Vagina (tissue), 2 donors: ENCODE results near the gene BDH1. TPM values are rescaled to one million over a fixed set of nuclear protein-coding genes. Genes with fewer than 3 reads are reported as not detected.

Experiments
- DNase-seq, 2 donors: peaks; one replicate each; pipeline ENCODE4 v3.0.0-alpha.2; 2017; ENCODE audit errors: extremely low spot score in 2 of 2
- H3K27ac ChIP-seq: fragments of 200-600 bp; sonication (generic); one replicate; pipeline ENCODE4 v1.5.1; 2019
- H3K27me3 ChIP-seq: fragments of 200-600 bp; sonication (generic); one replicate; pipeline ENCODE4 v1.5.1; 2019
- H3K36me3 ChIP-seq, 2 donors: fragments of 200-600 bp; sonication (generic); one replicate each; pipeline ENCODE4 v1.5.1; 2017 to 2019
- H3K4me1 ChIP-seq: fragments of 200-600 bp; sonication (generic); one replicate; pipeline ENCODE4 v1.5.1; 2019
- H3K4me3 ChIP-seq, 2 donors: fragments of 200-600 bp; sonication (generic); 1 replicate in 1 of 2; 2 replicates in 1 of 2; pipeline ENCODE4 v1.5.1; 2016 to 2019
- H3K9me3 ChIP-seq: fragments of 200-600 bp; sonication (generic); one replicate; pipeline ENCODE4 v1.5.1; 2019
- CTCF ChIP-seq, 3 experiments: fragments of 450-650 bp in 2 of 3; fragments of 200-600 bp in 1 of 3; sonication (generic) in 1 of 3; IDR thresholded peaks; one replicate each; pipeline ENCODE4 v1.5.1; 2017 to 2019; ENCODE audit warnings: antibody characterized with exemption in 3 of 3, mild to moderate bottlenecking in 2 of 3, moderate library complexity in 2 of 3
- POLR2A ChIP-seq, 2 donors: fragments of 450-650 bp; IDR thresholded peaks; one replicate each; pipeline ENCODE4 v1.6.1; 2017; ENCODE audit warnings: antibody characterized with exemption in 2 of 2, mild to moderate bottlenecking in 2 of 2, moderate library complexity in 2 of 2
- POLR2AphosphoS5 ChIP-seq, 2 donors: sonication (generic); formaldehyde crosslinking; IDR thresholded peaks; one replicate each; pipeline ENCODE4 v1.9.0; 2017; ENCODE audit warnings: antibody characterized with exemption in 2 of 2, mild to moderate bottlenecking in 2 of 2, low read depth in 1 of 2; ENCODE audit not compliant: insufficient read depth in 1 of 2
- intact Hi-C: fragments of 100-400 bp; cut with DNase I; formaldehyde crosslinking; loops from one replicate; pipeline ENCODE4 v1.15.1; 2023
- total RNA-seq: library from RNA; depleted of rRNA; stranded (reverse); fragments of >200 nt; gene quantifications from one replicate; pipeline ENCODE4 v1.2.3, GENCODE V29; 2016

The BDH1 gene
- total RNA-seq, 1 donor from 2014 or later = 30.2 TPM

GRCh38 chr3:197516517-197516889 lies 39.3 kb downstream of the BDH1 start:
- H3K4me3 ChIP-seq = no peak overlapping the region
- no peaks in the 10 kb centered on the region for H3K9me3 ChIP-seq
- intact Hi-C loops = no loop called here
- TF ChIP-seq CTCF (IDR thresholded peaks at IDR 0.05) (no peak), POLR2A (IDR thresholded peaks at IDR 0.05) (no peak), POLR2AphosphoS5 (IDR thresholded peaks at IDR 0.05; ENCODE audit: insufficient read depth in 1 of 2, low read depth in 1 of 2) (peak in 1 of 2 donors; percentile 63)
- no peak for DNase-seq
- peaks cover 27% of the 10 kb centered on the region for H3K4me1 ChIP-seq
- H3K36me3 ChIP-seq = no peaks in the 10 kb centered on the region
- H3K27ac ChIP-seq = peak overlapping the region; percentile 54
- no peaks in the 10 kb centered on the region for H3K27me3 ChIP-seq

- TF ChIP-seq POLR2A (IDR thresholded peaks at IDR 0.05) = no peak
- no peak for TF ChIP-seq POLR2AphosphoS5 (IDR thresholded peaks at IDR 0.05; ENCODE audit: insufficient read depth in 1 of 2, low read depth in 1 of 2)
- no peak for TF ChIP-seq CTCF (IDR thresholded peaks at IDR 0.05)
- peaks cover 16% of the 10 kb centered on the region for H3K4me1 ChIP-seq
- no peaks in the 10 kb centered on the region for H3K36me3 ChIP-seq
- no peak for DNase-seq
- no peak overlapping the region for H3K4me3 ChIP-seq
- no peaks in the 10 kb centered on the region for H3K27me3 ChIP-seq
- no peak overlapping the region for H3K27ac ChIP-seq
- no peaks in the 10 kb centered on the region for H3K9me3 ChIP-seq
- intact Hi-C loops = loop anchor here (5.0 kb wide), 1 partner anchor 258 kb away; no protein-coding TSS in a partner anchor
Observed at GRCh38 chr3:197514786-197515355, 40.9 kb downstream of the BDH1 start.

GRCh38 chr3:197513953-197514785 lies 41.6 kb downstream of the BDH1 start:
- H3K4me1 ChIP-seq = peaks cover 21% of the 10 kb centered on the region
- intact Hi-C loops = loop anchor here (5.0 kb wide), 1 partner anchor 257 kb away; no protein-coding TSS in a partner anchor

GRCh38 chr3:197512691-197513571 lies 42.8 kb downstream of the BDH1 start:
- Histone ChIP-seq H3K27me3 (no peaks in the 10 kb centered on the region), H3K36me3 (no peaks in the 10 kb centered on the region), H3K4me3 (no peak overlapping the region), H3K27ac (peak overlapping the region; percentile 55), H3K9me3 (no peaks in the 10 kb centered on the region), H3K4me1 (peaks cover 21% of the 10 kb centered on the region)
- TF ChIP-seq POLR2AphosphoS5 (IDR thresholded peaks at IDR 0.05; ENCODE audit: insufficient read depth in 1 of 2, low read depth in 1 of 2) = no peak
- TF ChIP-seq CTCF (IDR thresholded peaks at IDR 0.05) = no peak
- no peak for TF ChIP-seq POLR2A (IDR thresholded peaks at IDR 0.05)
- no peak for DNase-seq
- intact Hi-C loops = loop anchor here (5.0 kb wide), 1 partner anchor 256 kb away; no protein-coding TSS in a partner anchor

More at GRCh38 chr3:197513953-197514785, 41.6 kb downstream of the BDH1 start:
- no peak for DNase-seq
- TF ChIP-seq POLR2AphosphoS5 (IDR thresholded peaks at IDR 0.05; ENCODE audit: insufficient read depth in 1 of 2, low read depth in 1 of 2) (no peak), CTCF (IDR thresholded peaks at IDR 0.05) (no peak), POLR2A (IDR thresholded peaks at IDR 0.05) (no peak)
- H3K27ac ChIP-seq = peak overlapping the region; percentile 55
- H3K36me3 ChIP-seq = no peaks in the 10 kb centered on the region
- no peaks in the 10 kb centered on the region for H3K9me3 ChIP-seq
- no peaks in the 10 kb centered on the region for H3K27me3 ChIP-seq
- no peak overlapping the region for H3K4me3 ChIP-seq
